Small intestine (tissue), 7 donors: Measurements from ENCODE around the gene VWA8. TPM values are rescaled to one million over a fixed set of nuclear protein-coding genes. Genes with fewer than 3 reads are reported as not detected.
A peak's percentile ranks its signal among the peaks of the same experiment; 100 is the strongest.

Source experiments
- DNase-seq, 2 donors: peaks; one replicate each; pipeline versions ENCODE4 v3.0.0 to v3.0.0-alpha.2; 2013
- FAIRE-seq: peaks from 2 replicates; lab custom pipeline; 2012; peaks lifted over from hg19 to GRCh38; lab: Jason Lieb, UNC
- H3K27ac ChIP-seq, 3 donors: one replicate each; pipeline ENCODE4 v1.5.1; 2013; ENCODE audit warnings: low read length in 2 of 3, mild to moderate bottlenecking in 2 of 3, control low read depth in 1 of 3, inconsistent platforms in 1 of 3, low read depth in 1 of 3, moderate library complexity in 1 of 3
- H3K27me3 ChIP-seq, 3 donors: one replicate each; pipeline ENCODE4 v1.6.1; 2013; ENCODE audit warnings: low read length in 3 of 3, inconsistent platforms in 1 of 3; ENCODE audit not compliant: control insufficient read depth in 3 of 3, insufficient read depth in 3 of 3
- H3K36me3 ChIP-seq, 3 donors: one replicate each; pipeline ENCODE4 v1.6.1; 2013; ENCODE audit warnings: low read length in 3 of 3, inconsistent platforms in 1 of 3, low read depth in 1 of 3, mild to moderate bottlenecking in 1 of 3, moderate library complexity in 1 of 3; ENCODE audit not compliant: control insufficient read depth in 3 of 3, insufficient read depth in 2 of 3
- H3K4me1 ChIP-seq, 3 donors: one replicate each; pipeline ENCODE4 v1.6.1; 2013; ENCODE audit warnings: low read length in 2 of 3, inconsistent platforms in 1 of 3, low read depth in 1 of 3, mild to moderate bottlenecking in 1 of 3, moderate library complexity in 1 of 3; ENCODE audit not compliant: control insufficient read depth in 3 of 3, insufficient read depth in 2 of 3
- H3K4me3 ChIP-seq, 3 donors: one replicate each; pipeline ENCODE4 v1.5.1; 2013; ENCODE audit warnings: low read length in 3 of 3, control low read depth in 1 of 3, inconsistent platforms in 1 of 3, low read depth in 1 of 3, mild to moderate bottlenecking in 1 of 3, moderate library complexity in 1 of 3
- H3K9me3 ChIP-seq, 2 donors: one replicate each; pipeline ENCODE4 v1.6.1; 2013; ENCODE audit warnings: low read depth in 1 of 2, low read length in 1 of 2; ENCODE audit not compliant: control insufficient read depth in 2 of 2, insufficient read depth in 1 of 2
- WGBS, 3 donors: extraction: QIAGEN DNeasy Blood & Tissue Kit; methylation state at CpG; one replicate each; pipeline ENCODE4 v1.1.7; 2013; 5-methylcytosine and 5-hydroxymethylcytosine counted together
- polyA plus RNA-seq, 4 donors: library from polyadenylated mRNA; stranded (reverse) in 3 of 4; unstranded in 1 of 4; fragments of 200-250 nt in 3 of 4; fragments of 120-200 nt in 1 of 4; gene quantifications; one replicate each; pipeline versions ENCODE4 v1.2.1 to v1.2.3, GENCODE V29; 2013
- donor health status: healthy with polysubstance abuse.
- donor health status: control.
- donor health status: control.
- donor health status: Bipolar disorder and iron deficiency.
- donor health status: healthy.

The VWA8 gene
- polyA plus RNA-seq, 4 donors = 3.8 to 11.5 (median 6.0) TPM

DNA sequence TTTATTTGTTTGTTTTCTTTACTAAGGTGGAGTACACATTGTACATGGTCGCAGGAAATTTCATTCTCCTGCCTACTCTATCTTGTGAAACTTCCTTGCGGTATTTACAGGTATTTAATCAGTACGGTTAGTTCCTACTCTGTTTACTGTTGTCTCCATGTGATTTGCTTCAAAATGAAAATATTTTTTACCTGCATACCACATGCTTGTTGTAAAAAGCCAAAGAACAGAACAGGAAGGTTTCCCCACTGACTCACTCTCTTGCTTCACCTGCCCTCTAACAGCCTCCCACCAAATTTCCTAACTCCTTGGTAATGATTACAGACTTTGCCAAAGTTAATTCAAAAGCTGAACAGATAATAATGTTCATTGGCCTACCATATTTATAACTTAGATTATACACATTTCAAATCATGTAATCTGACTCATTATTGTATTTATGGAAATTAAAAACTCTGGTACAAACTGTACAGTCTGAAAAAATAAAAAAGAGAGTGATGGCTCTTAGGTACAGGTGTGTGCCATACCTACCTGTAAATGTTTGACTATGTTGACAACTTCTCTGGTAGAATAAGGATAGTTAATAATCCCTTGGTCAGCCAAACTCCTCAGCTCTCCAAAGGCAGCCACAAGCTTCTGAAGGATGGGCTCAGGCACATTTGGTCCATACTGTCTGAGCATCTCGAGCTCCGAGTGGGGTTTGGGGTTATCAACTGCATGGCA, 239.9 kb downstream of the VWA8 start:
- no peak overlapping the region for H3K27ac ChIP-seq
- H3K4me3 ChIP-seq = no peak overlapping the region
- no peaks in the 10 kb centered on the region for H3K27me3 ChIP-seq
- no peaks in the 10 kb centered on the region for H3K9me3 ChIP-seq
- DNase-seq (peak in 1 of 2 donors; percentile 11), FAIRE-seq (no peak)
- H3K36me3 ChIP-seq = peaks cover 0 to 5% (median 3%) of the 10 kb centered on the region in 3 donors
- H3K4me1 ChIP-seq = no peaks in the 10 kb centered on the region
- WGBS, 3 donors = 95 to 97% (median 97%) methylated on average over 5 of the region's 5 CpGs

DNA sequence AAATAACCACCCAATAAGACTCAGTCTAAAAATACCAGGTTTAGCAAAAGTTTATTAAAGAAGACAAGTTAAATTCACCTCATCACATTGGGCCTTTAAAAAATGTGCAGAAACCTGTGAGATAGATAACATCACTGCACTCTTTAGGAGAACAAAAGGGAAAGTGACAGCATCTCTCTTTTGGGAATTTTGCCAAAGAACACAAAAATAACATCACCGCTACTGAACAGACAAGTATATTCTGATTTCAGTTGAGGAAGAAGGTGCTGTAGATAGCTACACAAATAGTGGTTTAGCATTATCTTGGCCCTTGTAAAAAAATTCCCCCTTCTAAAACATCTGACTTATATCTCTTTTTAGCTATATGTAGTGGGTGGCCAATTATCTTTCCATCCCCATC, 244.7 kb downstream of the VWA8 start:
- no peak for FAIRE-seq

GRCh38 chr13:41713405-41713804, 247.5 kb downstream of the VWA8 start:
- H3K36me3 ChIP-seq = peaks cover 0 to 3% (median 0%) of the 10 kb centered on the region in 3 donors
- WGBS, 3 donors = 76 to 92% (median 91%) methylated on average over 1 of the region's 1 CpG
- H3K9me3 ChIP-seq = no peaks in the 10 kb centered on the region
- H3K4me3 ChIP-seq = no peak overlapping the region
- H3K4me1 ChIP-seq = no peaks in the 10 kb centered on the region
- DNase-seq (no peak), FAIRE-seq (no peak)
- H3K27ac ChIP-seq = no peak overlapping the region
- no peaks in the 10 kb centered on the region for H3K27me3 ChIP-seq

More for the DNA sequence above, 244.7 kb downstream of the VWA8 start:
- no peak for DNase-seq
- Histone ChIP-seq H3K4me1 (no peaks in the 10 kb centered on the region), H3K4me3 (no peak overlapping the region), H3K9me3 (no peaks in the 10 kb centered on the region), H3K36me3 (peaks cover 0 to under 1% (median 0%) of the 10 kb centered on the region in 3 donors), H3K27me3 (no peaks in the 10 kb centered on the region), H3K27ac (no peak overlapping the region)
- WGBS, 3 donors = 90 to 96% (median 96%) methylated on average over 1 of the region's 1 CpG

- H3K36me3 ChIP-seq = peaks cover 0 to 3% (median 0%) of the 10 kb centered on the region in 3 donors
- FAIRE-seq (no peak), DNase-seq (no peak)
- WGBS, 3 donors = 74 to 94% (median 89%) methylated on average over 2 of the region's 2 CpGs
- H3K4me1 ChIP-seq = no peaks in the 10 kb centered on the region
- no peaks in the 10 kb centered on the region for H3K27me3 ChIP-seq
- H3K9me3 ChIP-seq = no peaks in the 10 kb centered on the region
- no peak overlapping the region for H3K4me3 ChIP-seq
- no peak overlapping the region for H3K27ac ChIP-seq
Observed at GRCh38 chr13:41710771-41711170, 250.1 kb downstream of the VWA8 start.

- H3K9me3 ChIP-seq = no peaks in the 10 kb centered on the region
- DNase-seq (no peak), FAIRE-seq (no peak)
- H3K4me3 ChIP-seq = no peak overlapping the region
- H3K27ac ChIP-seq = no peak overlapping the region
- no peaks in the 10 kb centered on the region for H3K27me3 ChIP-seq
- no peaks in the 10 kb centered on the region for H3K4me1 ChIP-seq
- peaks cover 0 to 3% (median 0%) of the 10 kb centered on the region in 3 donors for H3K36me3 ChIP-seq
Observed at GRCh38 chr13:41709511-41709910, 251.4 kb downstream of the VWA8 start.

DNA sequence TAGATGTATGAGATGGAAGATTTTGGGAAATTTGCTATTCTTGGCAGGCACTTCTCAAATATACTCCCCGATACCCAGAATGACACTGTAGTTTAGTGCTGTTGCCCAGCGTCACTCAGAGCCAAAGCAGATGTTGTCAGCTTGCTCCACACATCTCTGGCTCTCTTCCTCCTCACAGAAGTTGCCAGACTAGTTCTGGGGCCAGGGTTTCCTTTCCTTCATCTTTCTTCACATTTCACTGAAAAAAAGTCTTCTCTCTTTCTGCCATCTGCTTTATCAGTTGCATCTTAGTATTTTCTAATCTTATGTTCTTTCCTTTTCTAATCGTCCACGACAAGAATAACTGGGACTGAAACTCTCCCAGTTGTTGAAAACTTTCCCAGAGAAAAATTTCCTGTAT, 252.2 kb downstream of the VWA8 start:
- WGBS, 3 donors = 62 to 91% (median 87%) methylated on average over 4 of the region's 4 CpGs
- no peaks in the 10 kb centered on the region for H3K27me3 ChIP-seq
- DNase-seq = no peak
- peaks cover 0 to 3% (median 0%) of the 10 kb centered on the region in 3 donors for H3K36me3 ChIP-seq
- H3K4me1 ChIP-seq = no peaks in the 10 kb centered on the region
- H3K4me3 ChIP-seq = no peak overlapping the region
- no peaks in the 10 kb centered on the region for H3K9me3 ChIP-seq
- no peak overlapping the region for H3K27ac ChIP-seq
- FAIRE-seq = no peak

- no peak for FAIRE-seq
- 72 to 89% (median 83%) methylated on average over 1 of the region's 1 CpG for WGBS, 3 donors
- H3K4me1 ChIP-seq = no peaks in the 10 kb centered on the region
Observed at GRCh38 chr13:41707194-41707821, 253.6 kb downstream of the VWA8 start.

DNA sequence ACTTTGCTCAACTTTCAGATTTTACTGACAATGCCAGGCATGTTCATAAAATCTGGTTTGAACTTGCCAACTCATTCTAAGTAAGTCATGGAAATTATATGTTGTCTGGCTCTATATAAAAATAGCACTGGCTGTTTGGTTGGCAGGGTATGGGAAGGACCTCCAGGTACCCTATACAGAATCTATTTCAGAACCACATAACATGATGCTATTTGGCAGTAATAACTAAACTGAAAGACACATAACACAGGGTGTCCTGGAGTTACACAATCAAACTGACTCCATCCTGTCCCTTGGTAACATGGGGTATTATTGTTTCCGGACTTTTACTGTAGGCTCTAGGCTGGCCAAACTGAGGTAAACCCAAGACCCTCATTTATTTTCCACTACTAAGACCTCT, 254.8 kb downstream of the VWA8 start:
- WGBS, 3 donors = 92 to 100% (median 95%) methylated on average over 1 of the region's 1 CpG
- H3K9me3 ChIP-seq = no peaks in the 10 kb centered on the region
- H3K36me3 ChIP-seq = peaks cover 0 to 3% (median 0%) of the 10 kb centered on the region in 3 donors
- no peak overlapping the region for H3K27ac ChIP-seq
- H3K4me1 ChIP-seq = no peaks in the 10 kb centered on the region
- H3K27me3 ChIP-seq = no peaks in the 10 kb centered on the region
- H3K4me3 ChIP-seq = no peak overlapping the region
- FAIRE-seq = no peak
- no peak for DNase-seq

More at GRCh38 chr13:41707194-41707821, 253.6 kb downstream of the VWA8 start:
- no peak for DNase-seq
- H3K36me3 ChIP-seq = peaks cover 0 to 3% (median 0%) of the 10 kb centered on the region in 3 donors
- H3K9me3 ChIP-seq = no peaks in the 10 kb centered on the region
- no peak overlapping the region for H3K4me3 ChIP-seq
- no peaks in the 10 kb centered on the region for H3K27me3 ChIP-seq
- H3K27ac ChIP-seq = no peak overlapping the region
